A549 (cell line): ENCODE results near the gene MFAP2. TPM values are rescaled to one million over a fixed set of nuclear protein-coding genes. Genes with fewer than 3 reads are reported as not detected.

Experiments used
- ATAC-seq, 2 experiments: fragments of 200-7000 bp in 1 of 2; fragments of >200 bp in 1 of 2; cut with Nextera tagmentation in 1 of 2; cut with Tn5 transposase in 1 of 2; 3 replicates each; pipeline versions ENCODE4 v1.8.0 to v1.9.1; 2018 to 2020; ENCODE audit warnings: mild to moderate bottlenecking in 1 of 2, moderate library complexity in 1 of 2
- CTCF ChIA-PET: fragments of 300-600 bp; sonication (Branson Sonifier 250); formaldehyde crosslinking; extraction: SDS; loops from one replicate; lab custom pipeline; 2021; ENCODE audit warnings: antibody characterized with exemption, inconsistent platforms; lab: Yijun Ruan, JAX
- POLR2A ChIA-PET: fragments of 350-600 bp; formaldehyde crosslinking; extraction: SDS; loops from one replicate; lab custom pipeline; 2021; ENCODE audit warnings: antibody characterized with exemption, inconsistent platforms; lab: Yijun Ruan, JAX
- DNase-seq, 2 experiments: peaks; one replicate each; pipeline versions ENCODE4 v3.0.0 to v3.0.0-alpha.2; 2011 to 2016; ENCODE audit warnings: low read depth in 1 of 2, low spot score in 1 of 2
- FAIRE-seq: peaks from 2 replicates; lab custom pipeline; 2011; peaks lifted over from hg19 to GRCh38; lab: Jason Lieb, UNC
- H3K27ac ChIP-seq, 2 experiments: fragments of >200 bp; sonication (Bioruptor Twin); formaldehyde crosslinking; 3 replicates each; pipeline ENCODE4 v1.5.1; 2016 to 2017
- H3K4me1 ChIP-seq: fragments of >200 bp; sonication (Bioruptor Twin); formaldehyde crosslinking; 3 replicates; pipeline ENCODE4 v1.6.1; 2016
- H3K4me2 ChIP-seq: fragments of >200 bp; sonication (Bioruptor Twin); formaldehyde crosslinking; 3 replicates; pipeline ENCODE4 v1.6.1; 2016
- H3K4me3 ChIP-seq: fragments of >200 bp; sonication (Bioruptor Twin); formaldehyde crosslinking; 3 replicates; pipeline ENCODE4 v1.5.1; 2016
- H3K9me3 ChIP-seq: fragments of >200 bp; sonication (Bioruptor Twin); formaldehyde crosslinking; 3 replicates; pipeline ENCODE4 v1.6.1; 2016
- BCL3 ChIP-seq: fragments of >200 bp; sonication (Bioruptor Twin); formaldehyde crosslinking; IDR thresholded peaks from 3 replicates; pipeline ENCODE4 v1.6.1; 2016
- CEBPB ChIP-seq, 2 experiments: fragments of >200 bp in 1 of 2; sonication (Bioruptor Twin) in 1 of 2; formaldehyde crosslinking in 1 of 2; IDR thresholded peaks; 2 replicates each; pipeline ENCODE4 v1.6.1; 2012 to 2016
- CHD4 ChIP-seq: fragments of 200-600 bp; sonication (generic); IDR thresholded peaks from 2 replicates; pipeline ENCODE4 v1.6.1; 2016; ENCODE audit warnings: antibody characterized with exemption, mild to moderate bottlenecking, borderline replicate concordance
- FOXS1 ChIP-seq: fragments of 250-450 bp; sonication (Bioruptor Pico); IDR thresholded peaks from 2 replicates; pipeline ENCODE4 v1.5.0; 2020; ENCODE audit warnings: mild to moderate bottlenecking, moderate library complexity
- HEYL ChIP-seq: fragments of 250-450 bp; sonication (Bioruptor Pico); IDR thresholded peaks from 2 replicates; pipeline ENCODE4 v1.8.0; 2021; ENCODE audit warnings: mild to moderate bottlenecking, moderate library complexity
- HMGXB4 ChIP-seq: fragments of 250-450 bp; sonication (Bioruptor Pico); IDR thresholded peaks from 2 replicates; pipeline ENCODE4 v1.5.0; 2021; ENCODE audit warnings: mild to moderate bottlenecking, moderate library complexity, borderline replicate concordance
- HOXA7 ChIP-seq: fragments of 250-450 bp; sonication (Bioruptor Pico); IDR thresholded peaks from 2 replicates; pipeline ENCODE4 v1.5.0; 2020; ENCODE audit warnings: mild to moderate bottlenecking, moderate library complexity
- HOXB13 ChIP-seq: fragments of 250-450 bp; sonication (Bioruptor Pico); IDR thresholded peaks from 2 replicates; pipeline ENCODE4 v1.5.0; 2020; ENCODE audit warnings: low read depth, mild to moderate bottlenecking, moderate library complexity
- HOXB5 ChIP-seq: fragments of 250-450 bp; sonication (Bioruptor Pico); IDR thresholded peaks from 2 replicates; pipeline ENCODE4 v1.5.0; 2020; ENCODE audit warnings: mild to moderate bottlenecking, moderate library complexity
- JUNB ChIP-seq: fragments of >200 bp; sonication (Bioruptor Twin); formaldehyde crosslinking; IDR thresholded peaks from 2 replicates; pipeline ENCODE4 v1.6.1; 2016
- KDM5A ChIP-seq: fragments of 200-600 bp; sonication (generic); IDR thresholded peaks from 2 replicates; pipeline ENCODE4 v1.6.1; 2016; ENCODE audit warnings: antibody characterized with exemption, mild to moderate bottlenecking
- MAFK ChIP-seq: fragments of 450-650 bp; IDR thresholded peaks from 2 replicates; pipeline ENCODE4 v1.6.1; 2014; ENCODE audit not compliant: partially characterized antibody
- MAZ ChIP-seq: fragments of 150-350 bp; IDR thresholded peaks from 2 replicates; pipeline ENCODE4 v1.6.1; 2014; ENCODE audit warnings: antibody characterized with exemption, low read depth, low read length, borderline replicate concordance
- NPAS2 ChIP-seq: fragments of 250-450 bp; sonication (Bioruptor Pico); IDR thresholded peaks from 2 replicates; pipeline ENCODE4 v1.8.0; 2022; ENCODE audit warnings: mild to moderate bottlenecking, moderate library complexity, borderline replicate concordance
- POLR2A ChIP-seq: IDR thresholded peaks from 2 replicates; pipeline ENCODE4 v1.6.1; 2012; ENCODE audit warnings: mild to moderate bottlenecking, low read length
- RAD21 ChIP-seq, 2 experiments: fragments of >200 bp in 1 of 2; sonication (Bioruptor Twin) in 1 of 2; formaldehyde crosslinking in 1 of 2; IDR thresholded peaks in 1 of 2; conservative IDR thresholded peaks in 1 of 2; 2 replicates in 1 of 2; 3 replicates in 1 of 2; pipeline ENCODE4 v1.6.1; 2012 to 2018; ENCODE audit warnings: inconsistent platforms in 1 of 2
- RFX5 ChIP-seq: fragments of 450-650 bp; IDR thresholded peaks from 2 replicates; pipeline ENCODE4 v1.7.1; 2014; ENCODE audit warnings: antibody characterized with exemption, mild to moderate bottlenecking, moderate library complexity
- TFCP2L1 ChIP-seq: fragments of 250-450 bp; sonication (Bioruptor Pico); IDR thresholded peaks from 2 replicates; pipeline ENCODE4 v1.5.0; 2021; ENCODE audit warnings: mild to moderate bottlenecking
- ZFP36 ChIP-seq: fragments of 450-650 bp; IDR thresholded peaks from 2 replicates; pipeline ENCODE4 v1.6.1; 2014; ENCODE audit warnings: borderline replicate concordance; ENCODE audit not compliant: partially characterized antibody
- ZSCAN20 ChIP-seq: fragments of 250-450 bp; sonication (Bioruptor Pico); IDR thresholded peaks from 2 replicates; pipeline ENCODE4 v1.8.0; 2022; ENCODE audit warnings: mild to moderate bottlenecking, moderate library complexity
- WGBS: methylation state at CpG from one replicate; pipeline ENCODE4 v1.1.6; 2017; ENCODE audit errors: missing lambda C conversion rate; 5-methylcytosine and 5-hydroxymethylcytosine counted together
- polyA plus RNA-seq, 4 experiments: library from polyadenylated mRNA; depleted of rRNA in 3 of 4; stranded (reverse); fragments of >200 nt; fragmentation: RNase III in 1 of 4; extraction: RNeasy Plus Mini Kit Qiagen cat#74134 plus additional on column Dnase treatment in 1 of 4; gene quantifications; 2 replicates in 3 of 4; 3 replicates in 1 of 4; pipeline ENCODE4 v1.2.3, GENCODE V29; 2011 to 2017
- TF ChIP-seq, protein P1 (sequence below): IDR thresholded peaks from 2 replicates; pipeline ENCODE4 v1.6.1; 2012; ENCODE audit warnings: low read depth, borderline replicate concordance
- TF ChIP-seq, protein P2 (sequence below): fragments of 450-650 bp; IDR thresholded peaks from 2 replicates; pipeline ENCODE4 v1.6.1; 2014; ENCODE audit warnings: antibody characterized with exemption
- TF ChIP-seq, protein P3 (sequence below): fragments of 200-600 bp; sonication (generic); IDR thresholded peaks from 2 replicates; pipeline ENCODE4 v1.6.1; 2016; ENCODE audit warnings: antibody characterized with exemption, mild to moderate bottlenecking, moderate library complexity

MFAP2 gene
- polyA plus RNA-seq, 2 of the 4 experiments (the other 2 are of a cell fraction) = 0.45 to 0.90 TPM

GRCh38 chr1:16993521-16994038, 13.2 kb upstream of the MFAP2 start:
- DNase-seq = no peak
- 93% methylated on average over 3 of the region's 15 CpGs for WGBS
- H3K4me1 ChIP-seq = no peaks in the 10 kb centered on the region
- no peaks in the 10 kb centered on the region for H3K9me3 ChIP-seq
- CTCF ChIA-PET = interaction anchor here (0.9 to 1.7 kb wide), 2 partner anchors 10 to 16 kb away, joined by 3 read pairs; no protein-coding TSS in a partner anchor
- no peak for TF ChIP-seq MAZ
- no peak for TF ChIP-seq RFX5
- TF ChIP-seq, protein P1, sequence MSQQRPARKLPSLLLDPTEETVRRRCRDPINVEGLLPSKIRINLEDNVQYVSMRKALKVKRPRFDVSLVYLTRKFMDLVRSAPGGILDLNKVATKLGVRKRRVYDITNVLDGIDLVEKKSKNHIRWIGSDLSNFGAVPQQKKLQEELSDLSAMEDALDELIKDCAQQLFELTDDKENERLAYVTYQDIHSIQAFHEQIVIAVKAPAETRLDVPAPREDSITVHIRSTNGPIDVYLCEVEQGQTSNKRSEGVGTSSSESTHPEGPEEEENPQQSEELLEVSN = no peak
- TF ChIP-seq ZFP36 = no peak
- TF ChIP-seq FOXS1 (CRISPR knock-in tag) = no peak
- no peak for TF ChIP-seq NPAS2
- TF ChIP-seq KDM5A = no peak
- no peak for TF ChIP-seq TFCP2L1
- TF ChIP-seq CHD4 = no peak
- TF ChIP-seq POLR2A = no peak
- TF ChIP-seq HOXB13 (CRISPR knock-in tag) = no peak
- no peak for ATAC-seq
- no peak for FAIRE-seq
- no peak overlapping the region for H3K4me2 ChIP-seq
- H3K4me3 ChIP-seq = no peak overlapping the region
- POLR2A ChIA-PET = no interaction called here
- H3K27ac ChIP-seq = no peak overlapping the region

DNA sequence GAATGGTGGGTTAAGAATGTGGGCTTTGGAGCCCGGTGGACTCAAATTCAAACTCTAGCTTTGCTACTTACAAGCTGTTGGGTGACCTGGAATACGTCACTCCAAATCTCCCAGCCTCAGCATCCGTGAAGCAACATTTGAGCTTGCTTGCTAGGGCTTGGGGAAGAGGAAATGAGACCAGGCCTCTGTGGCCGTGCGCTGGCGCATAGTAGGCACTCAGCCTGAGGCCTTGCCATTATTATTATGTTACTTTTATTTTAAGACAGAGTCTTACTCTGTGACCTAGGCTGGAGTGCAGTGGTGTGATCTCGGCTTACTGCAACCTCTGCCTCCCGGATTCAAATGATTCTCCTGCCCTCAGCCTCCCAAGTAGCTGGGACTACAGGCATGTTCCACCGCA, 12.3 kb upstream of the MFAP2 start:
- ATAC-seq = no peak
- no peak for FAIRE-seq
- WGBS = 93% methylated on average over 8 of the region's 9 CpGs
- H3K27ac ChIP-seq = no peak overlapping the region
- POLR2A ChIA-PET = no interaction called here
- H3K4me2 ChIP-seq = no peak overlapping the region
- no peak for TF ChIP-seq MAFK
- TF ChIP-seq, protein P2, sequence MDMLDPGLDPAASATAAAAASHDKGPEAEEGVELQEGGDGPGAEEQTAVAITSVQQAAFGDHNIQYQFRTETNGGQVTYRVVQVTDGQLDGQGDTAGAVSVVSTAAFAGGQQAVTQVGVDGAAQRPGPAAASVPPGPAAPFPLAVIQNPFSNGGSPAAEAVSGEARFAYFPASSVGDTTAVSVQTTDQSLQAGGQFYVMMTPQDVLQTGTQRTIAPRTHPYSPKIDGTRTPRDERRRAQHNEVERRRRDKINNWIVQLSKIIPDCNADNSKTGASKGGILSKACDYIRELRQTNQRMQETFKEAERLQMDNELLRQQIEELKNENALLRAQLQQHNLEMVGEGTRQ = no peak
- TF ChIP-seq MAZ = no peak
- TF ChIP-seq JUNB = no peak
- TF ChIP-seq, protein P3, sequence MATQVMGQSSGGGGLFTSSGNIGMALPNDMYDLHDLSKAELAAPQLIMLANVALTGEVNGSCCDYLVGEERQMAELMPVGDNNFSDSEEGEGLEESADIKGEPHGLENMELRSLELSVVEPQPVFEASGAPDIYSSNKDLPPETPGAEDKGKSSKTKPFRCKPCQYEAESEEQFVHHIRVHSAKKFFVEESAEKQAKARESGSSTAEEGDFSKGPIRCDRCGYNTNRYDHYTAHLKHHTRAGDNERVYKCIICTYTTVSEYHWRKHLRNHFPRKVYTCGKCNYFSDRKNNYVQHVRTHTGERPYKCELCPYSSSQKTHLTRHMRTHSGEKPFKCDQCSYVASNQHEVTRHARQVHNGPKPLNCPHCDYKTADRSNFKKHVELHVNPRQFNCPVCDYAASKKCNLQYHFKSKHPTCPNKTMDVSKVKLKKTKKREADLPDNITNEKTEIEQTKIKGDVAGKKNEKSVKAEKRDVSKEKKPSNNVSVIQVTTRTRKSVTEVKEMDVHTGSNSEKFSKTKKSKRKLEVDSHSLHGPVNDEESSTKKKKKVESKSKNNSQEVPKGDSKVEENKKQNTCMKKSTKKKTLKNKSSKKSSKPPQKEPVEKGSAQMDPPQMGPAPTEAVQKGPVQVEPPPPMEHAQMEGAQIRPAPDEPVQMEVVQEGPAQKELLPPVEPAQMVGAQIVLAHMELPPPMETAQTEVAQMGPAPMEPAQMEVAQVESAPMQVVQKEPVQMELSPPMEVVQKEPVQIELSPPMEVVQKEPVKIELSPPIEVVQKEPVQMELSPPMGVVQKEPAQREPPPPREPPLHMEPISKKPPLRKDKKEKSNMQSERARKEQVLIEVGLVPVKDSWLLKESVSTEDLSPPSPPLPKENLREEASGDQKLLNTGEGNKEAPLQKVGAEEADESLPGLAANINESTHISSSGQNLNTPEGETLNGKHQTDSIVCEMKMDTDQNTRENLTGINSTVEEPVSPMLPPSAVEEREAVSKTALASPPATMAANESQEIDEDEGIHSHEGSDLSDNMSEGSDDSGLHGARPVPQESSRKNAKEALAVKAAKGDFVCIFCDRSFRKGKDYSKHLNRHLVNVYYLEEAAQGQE = no peak
- no peak for TF ChIP-seq HEYL (CRISPR knock-in tag)
- no peak for TF ChIP-seq NPAS2
- TF ChIP-seq HOXB5 (CRISPR knock-in tag) = no peak
- TF ChIP-seq, all 56 proteins: peak for 0
- CTCF ChIA-PET = interaction anchor here (0.9 to 1.7 kb wide), 3 partner anchors 11 to 32 kb away, joined by 3 to 5 read pairs (median 3); no protein-coding TSS in a partner anchor
- H3K4me1 ChIP-seq = no peaks in the 10 kb centered on the region
- no peak overlapping the region for H3K4me3 ChIP-seq
- DNase-seq = no peak
- no peaks in the 10 kb centered on the region for H3K9me3 ChIP-seq

GRCh38 chr1:16992102-16992501, 11.7 kb upstream of the MFAP2 start:
- no peak for ATAC-seq

More at GRCh38 chr1:16992102-16992501, 11.7 kb upstream of the MFAP2 start:
- no peak for TF ChIP-seq CEBPB (IDR thresholded peaks at IDR 0.05)
- TF ChIP-seq HMGXB4 = no peak
- TF ChIP-seq BCL3 = no peak
- TF ChIP-seq RAD21 (conservative IDR thresholded peaks at IDR 0.05 in 1 of 2, IDR thresholded peaks at IDR 0.05 in 1 of 2) = no peak
- no peak for TF ChIP-seq FOXS1 (CRISPR knock-in tag)
- TF ChIP-seq HOXA7 (CRISPR knock-in tag) = no peak
- no peak for TF ChIP-seq ZSCAN20 (CRISPR knock-in tag)
- TF ChIP-seq, protein P2 = no peak
- TF ChIP-seq RFX5 = no peak
- Histone ChIP-seq H3K4me2 (no peak overlapping the region), H3K4me1 (no peaks in the 10 kb centered on the region), H3K4me3 (no peak overlapping the region), H3K9me3 (no peaks in the 10 kb centered on the region), H3K27ac (no peak overlapping the region)
- CTCF ChIA-PET = interaction anchor here (1.2 to 1.7 kb wide), 2 partner anchors 18 to 32 kb away, joined by 3 to 5 read pairs; no protein-coding TSS in a partner anchor
- no CpG with 5 or more reads among the region's 12 CpGs for WGBS
- POLR2A ChIA-PET = no interaction called here
- FAIRE-seq (no peak), DNase-seq (no peak)
